Sigmoid colon (tissue), 7 donors: ENCODE measurements around the gene HIRA. TPM values are rescaled to one million over a fixed set of nuclear protein-coding genes. Genes with fewer than 3 reads are reported as not detected.
"Not testable (repeated sequence)": the region's sequence is repeated elsewhere in the genome, so short reads cannot be mapped to it uniquely, and the experiment has no call there.

ENCODE experiments used
- DNase-seq: peaks from one replicate; pipeline ENCODE4 v3.0.0-alpha.2; 2019
- H3K27ac ChIP-seq, 4 donors: fragments of 200-600 bp; sonication (generic); one replicate each; pipeline ENCODE4 v1.5.1; 2016 to 2019; ENCODE audit warnings: mild to moderate bottlenecking in 1 of 4
- H3K27me3 ChIP-seq, 3 donors: fragments of 200-600 bp; sonication (generic); one replicate each; pipeline ENCODE4 v1.5.1; 2019; ENCODE audit warnings: mild to moderate bottlenecking in 1 of 3
- H3K36me3 ChIP-seq, 4 donors: fragments of 200-600 bp; sonication (generic); one replicate each; pipeline ENCODE4 v1.5.1; 2016 to 2019
- H3K4me1 ChIP-seq, 4 donors: fragments of 200-600 bp; sonication (generic); one replicate each; pipeline ENCODE4 v1.5.1; 2017 to 2019
- H3K4me3 ChIP-seq, 4 donors: fragments of 200-600 bp; sonication (generic); one replicate each; pipeline ENCODE4 v1.5.1; 2017 to 2019; ENCODE audit warnings: mild to moderate bottlenecking in 2 of 4, moderate library complexity in 1 of 4
- H3K9me3 ChIP-seq, 4 donors: fragments of 200-600 bp in 3 of 4; sonication (generic) in 3 of 4; one replicate each; pipeline versions ENCODE4 v1.5.1 to v1.6.1; 2013 to 2019
- CTCF ChIP-seq, 4 experiments: fragments of 450-650 bp in 3 of 4; fragments of 200-600 bp in 1 of 4; IDR thresholded peaks; one replicate each; pipeline ENCODE4 v1.5.1; 2016 to 2019; ENCODE audit warnings: antibody characterized with exemption in 4 of 4, mild to moderate bottlenecking in 3 of 4, moderate library complexity in 2 of 4
- EP300 ChIP-seq, 4 donors: sonication (generic); formaldehyde crosslinking; IDR thresholded peaks; one replicate each; pipeline ENCODE4 v1.6.1; 2017; ENCODE audit warnings: antibody characterized with exemption in 4 of 4
- POLR2A ChIP-seq, 2 donors: fragments of 450-650 bp; IDR thresholded peaks; one replicate each; pipeline ENCODE4 v1.6.1; 2016; ENCODE audit warnings: antibody characterized with exemption in 2 of 2, mild to moderate bottlenecking in 2 of 2, moderate library complexity in 2 of 2
- POLR2AphosphoS5 ChIP-seq, 4 donors: sonication (generic); formaldehyde crosslinking; IDR thresholded peaks; one replicate each; pipeline ENCODE4 v1.6.1; 2017; ENCODE audit warnings: antibody characterized with exemption in 4 of 4
- WGBS, 2 donors: extraction: QIAGEN DNeasy Blood & Tissue Kit; methylation state at CpG; one replicate each; pipeline ENCODE4 v1.1.7; 2013; 5-methylcytosine and 5-hydroxymethylcytosine counted together
- intact Hi-C: fragments of 100-400 bp; cut with DNase I; formaldehyde crosslinking; loops from one replicate; pipeline ENCODE4 v1.15.1; 2023
- polyA plus RNA-seq, 3 donors: library from polyadenylated mRNA; stranded (reverse); fragments of 200-250 nt; gene quantifications; one replicate each; pipeline ENCODE4 v1.2.3, GENCODE V29; 2013
- total RNA-seq, 4 donors: library from RNA; depleted of rRNA; stranded (reverse); fragments of >200 nt; gene quantifications; one replicate each; pipeline ENCODE4 v1.1.0, GENCODE V29; 2016
- donor health status: healthy with polysubstance abuse.
- donor health status: Bipolar disorder and iron deficiency.
- donor health status: healthy.

Gene HIRA
- total and polyA plus RNA-seq, 7 donors: 11.1 to 25.0 (median 15.3) TPM

GRCh38 chr22:19336133-19337075 lies 95.1 kb downstream of the HIRA start:
- Histone ChIP-seq H3K4me1 (no peaks in the 10 kb centered on the region), H3K9me3 (peaks cover 0 to 13% (median 6%) of the 10 kb centered on the region in 4 donors), H3K27me3 (no peaks in the 10 kb centered on the region), H3K4me3 (no peak overlapping the region), H3K36me3 (peaks cover 1 to 80% (median 22%) of the 10 kb centered on the region in 4 donors), H3K27ac (no peak overlapping the region)
- TF ChIP-seq POLR2AphosphoS5 (IDR thresholded peaks at IDR 0.05): no peak
- TF ChIP-seq POLR2A (IDR thresholded peaks at IDR 0.05): no peak
- no peak for TF ChIP-seq EP300 (IDR thresholded peaks at IDR 0.05)
- no peak for TF ChIP-seq CTCF (IDR thresholded peaks at IDR 0.05)
- WGBS, 2 donors: 41 to 81% methylated on average over 7 of the region's 7 CpGs
- intact Hi-C loops: no loop called here
- no peak for DNase-seq

- Histone ChIP-seq H3K27me3 (no peaks in the 10 kb centered on the region), H3K9me3 (peaks cover 0 to 8% (median 2%) of the 10 kb centered on the region in 4 donors), H3K27ac (no peak overlapping the region), H3K4me3 (no peak overlapping the region), H3K4me1 (no peaks in the 10 kb centered on the region), H3K36me3 (peaks cover 6 to 64% (median 38%) of the 10 kb centered on the region in 4 donors)
- no peak for TF ChIP-seq POLR2AphosphoS5 (IDR thresholded peaks at IDR 0.05)
- TF ChIP-seq EP300 (IDR thresholded peaks at IDR 0.05): no peak
- TF ChIP-seq POLR2A (IDR thresholded peaks at IDR 0.05): no peak
- no peak for TF ChIP-seq CTCF (IDR thresholded peaks at IDR 0.05)
- WGBS, 2 donors: 96 to 97% methylated on average over 5 of the region's 5 CpGs
- no peak for DNase-seq
- intact Hi-C loops: no loop called here
Measured at GRCh38 chr22:19331975-19332374, 99.6 kb downstream of the HIRA start.

GRCh38 chr22:19331474-19331873 lies 100.1 kb downstream of the HIRA start:
- H3K9me3 ChIP-seq: peaks cover 0 to 8% (median 0%) of the 10 kb centered on the region in 4 donors
- no peak for DNase-seq
- intact Hi-C loops: no loop called here
- H3K27me3 ChIP-seq: no peaks in the 10 kb centered on the region
- no peak overlapping the region for H3K27ac ChIP-seq
- no peak overlapping the region for H3K4me3 ChIP-seq
- H3K36me3 ChIP-seq: peaks cover 6 to 62% (median 36%) of the 10 kb centered on the region in 4 donors
- no peak for TF ChIP-seq EP300 (IDR thresholded peaks at IDR 0.05)
- no peak for TF ChIP-seq POLR2A (IDR thresholded peaks at IDR 0.05)
- no peak for TF ChIP-seq POLR2AphosphoS5 (IDR thresholded peaks at IDR 0.05)
- no peak for TF ChIP-seq CTCF (IDR thresholded peaks at IDR 0.05)
- WGBS, 2 donors: 96 to 98% methylated on average over 7 of the region's 7 CpGs
- H3K4me1 ChIP-seq: no peaks in the 10 kb centered on the region

GRCh38 chr22:19330865-19331418 lies 100.6 kb downstream of the HIRA start:
- Histone ChIP-seq H3K36me3 (peaks cover 6 to 57% (median 35%) of the 10 kb centered on the region in 4 donors), H3K4me3 (no peak overlapping the region), H3K9me3 (peaks cover 0 to 8% (median 0%) of the 10 kb centered on the region in 4 donors), H3K4me1 (no peaks in the 10 kb centered on the region), H3K27ac (no peak overlapping the region), H3K27me3 (no peaks in the 10 kb centered on the region)
- WGBS, 2 donors: 97 to 98% methylated on average over 13 of the region's 13 CpGs
- intact Hi-C loops: no loop called here
- no peak for DNase-seq
- TF ChIP-seq POLR2AphosphoS5 (IDR thresholded peaks at IDR 0.05) (no peak), CTCF (IDR thresholded peaks at IDR 0.05) (no peak)

- intact Hi-C loops, H3K9me3 ChIP-seq, H3K4me3 ChIP-seq, H3K27ac ChIP-seq, H3K4me1 ChIP-seq, H3K27me3 ChIP-seq, DNase-seq: not testable (repeated sequence)
- 94 to 97% methylated on average over 5 of the region's 5 CpGs for WGBS, 2 donors
- peaks cover 6 to 52% (median 33%) of the 10 kb centered on the region in 4 donors for H3K36me3 ChIP-seq
Measured at GRCh38 chr22:19330205-19330604, 101.3 kb downstream of the HIRA start.
